Activated T-helper 2 cell treated with anti-CD3 and anti-CD28 coated beads, Interferon-gamma antibody, Interleukin-2, Interleukin-4, amounts not matched to agents 10 μg/mL and 5 μg/mL and 100 μg/mL, durations not matched to agents 14 hours and 24 hours and 36 hours (primary cell): ENCODE measurements around the gene RCBTB1. TPM values are rescaled to one million over a fixed set of nuclear protein-coding genes. Genes with fewer than 3 reads are reported as not detected.
A peak's percentile ranks its signal among the peaks of the same experiment; 100 is the strongest.
"Not testable (repeated sequence)": the region's sequence is repeated elsewhere in the genome, so short reads cannot be mapped to it uniquely, and the experiment has no call there.

Experiments
- DNase-seq: peaks from one replicate; pipeline ENCODE4 v3.0.0; 2021; ENCODE audit warnings: low spot score
- H3K27ac Mint-ChIP-seq: one replicate; pipeline ENCODE4 v1.8.0; 2021; ENCODE audit warnings: mixed read lengths
- H3K27me3 Mint-ChIP-seq: one replicate; pipeline ENCODE4 v1.8.0; 2021; ENCODE audit warnings: low read depth, mixed read lengths
- H3K36me3 Mint-ChIP-seq: one replicate; pipeline ENCODE4 v1.8.0; 2021; ENCODE audit warnings: low read depth, mixed read lengths
- H3K4me1 Mint-ChIP-seq: one replicate; pipeline ENCODE4 v1.8.0; 2021; ENCODE audit warnings: low read depth, mixed read lengths
- H3K4me3 Mint-ChIP-seq: one replicate; pipeline ENCODE4 v1.8.0; 2021; ENCODE audit warnings: low read depth, mild to moderate bottlenecking, moderate library complexity, mixed read lengths
- H3K9me3 Mint-ChIP-seq: one replicate; pipeline ENCODE4 v1.8.0; 2021; ENCODE audit warnings: mixed read lengths
- intact Hi-C: fragments of 100-400 bp; cut with micrococcal nuclease; formaldehyde crosslinking; loops from one replicate; pipeline ENCODE4 v1.15.1; 2023
- total RNA-seq: library from RNA; stranded (reverse); gene quantifications from 2 replicates; pipeline ENCODE4 v1.2.3, GENCODE V29; 2022

The RCBTB1 gene
- total RNA-seq, 1 donor from 2014 or later: 13.5 TPM

DNA sequence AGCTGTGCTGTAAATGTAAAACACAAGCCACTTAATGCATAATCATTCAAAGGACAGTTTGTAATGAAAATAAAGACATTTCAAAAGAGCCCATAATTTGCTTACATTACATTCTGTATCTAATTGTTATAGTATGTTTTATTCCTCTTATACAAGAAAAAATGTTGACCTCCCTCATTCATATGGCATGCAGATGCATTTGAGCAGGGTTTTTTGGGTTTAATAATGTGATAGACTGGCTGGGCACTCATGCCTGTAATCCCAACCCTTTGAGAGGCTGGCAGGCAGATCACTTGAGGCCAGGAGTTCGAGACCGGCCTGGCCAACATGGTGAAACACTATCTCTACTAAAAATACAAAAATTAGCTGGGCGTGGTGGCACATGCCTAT lies 31.3 kb upstream of the RCBTB1 start:
- Mint-ChIP-seq H3K27ac (no peak overlapping the region), H3K9me3 (no peaks in the 10 kb centered on the region), H3K4me1 (no peaks in the 10 kb centered on the region), H3K27me3 (peaks cover 2% of the 10 kb centered on the region), H3K4me3 (no peak overlapping the region), H3K36me3 (no peaks in the 10 kb centered on the region)
- DNase-seq: no peak
- intact Hi-C loops: no loop called here

DNA sequence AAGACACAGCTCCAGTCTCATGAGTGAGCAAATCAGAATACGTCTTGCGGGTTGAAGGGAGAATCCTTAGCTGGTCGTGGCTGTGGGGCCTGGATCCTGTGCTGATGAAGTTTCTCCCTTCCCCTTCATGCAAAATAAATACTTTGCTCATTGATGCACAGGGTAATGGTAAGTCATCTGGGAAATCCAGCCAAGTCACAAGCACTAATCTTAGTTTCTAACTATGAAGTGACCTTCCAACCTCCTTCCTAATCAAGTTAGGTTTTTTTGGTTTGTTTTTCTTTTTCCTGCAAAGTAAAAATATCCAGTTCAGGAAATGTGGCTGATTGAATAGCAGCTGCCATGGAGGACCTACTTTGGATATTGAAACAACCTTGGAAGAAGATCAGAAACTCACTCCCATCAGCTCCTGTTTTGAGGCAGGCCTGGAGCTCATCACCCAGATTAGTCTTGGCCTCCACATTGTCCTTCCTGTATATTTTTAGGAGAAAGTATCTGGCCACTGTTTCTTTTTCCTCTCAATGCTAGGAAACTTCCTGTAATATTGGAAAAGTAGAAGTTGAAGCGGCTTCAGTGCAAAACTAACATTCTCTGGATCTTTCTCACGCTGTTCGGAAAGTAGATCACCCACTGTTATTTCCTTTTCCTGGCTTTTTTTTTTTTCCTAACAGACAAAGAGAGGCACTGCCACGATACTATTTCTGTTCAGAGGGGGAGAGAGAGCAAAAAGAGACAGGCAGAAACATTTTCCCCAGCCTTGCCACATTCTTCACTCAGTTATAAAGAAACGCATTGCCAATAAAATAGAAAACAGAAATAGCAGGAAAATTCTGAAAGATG lies 30.7 kb upstream of the RCBTB1 start:
- H3K9me3 Mint-ChIP-seq: no peaks in the 10 kb centered on the region
- intact Hi-C loops: no loop called here
- H3K27me3 Mint-ChIP-seq: no peaks in the 10 kb centered on the region
- H3K36me3 Mint-ChIP-seq: no peaks in the 10 kb centered on the region
- no peak overlapping the region for H3K4me3 Mint-ChIP-seq
- DNase-seq: no peak
- no peaks in the 10 kb centered on the region for H3K4me1 Mint-ChIP-seq
- H3K27ac Mint-ChIP-seq: no peak overlapping the region

DNA sequence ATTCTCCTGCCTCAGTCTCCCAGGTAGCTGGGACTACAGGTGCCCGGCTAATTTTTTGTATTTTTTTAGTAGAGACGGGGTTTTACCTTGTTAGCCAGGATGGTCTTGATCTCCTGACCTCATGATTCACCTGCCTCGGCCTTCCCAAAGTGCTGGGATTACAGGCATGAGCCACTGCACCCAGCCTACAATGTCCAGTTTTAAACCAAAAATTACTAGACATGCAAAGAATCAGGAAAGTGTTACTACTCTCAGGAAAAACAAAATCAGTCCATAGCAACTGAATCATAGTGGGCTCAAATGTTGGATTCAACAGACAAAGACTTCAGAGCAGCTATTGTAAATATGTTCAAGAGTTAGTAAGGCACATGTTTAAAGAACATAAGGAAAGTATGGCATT lies 26.7 kb upstream of the RCBTB1 start:
- H3K36me3 Mint-ChIP-seq, DNase-seq, H3K4me3 Mint-ChIP-seq, H3K9me3 Mint-ChIP-seq, H3K4me1 Mint-ChIP-seq, H3K27me3 Mint-ChIP-seq, intact Hi-C loops, H3K27ac Mint-ChIP-seq: not testable (repeated sequence)

DNA sequence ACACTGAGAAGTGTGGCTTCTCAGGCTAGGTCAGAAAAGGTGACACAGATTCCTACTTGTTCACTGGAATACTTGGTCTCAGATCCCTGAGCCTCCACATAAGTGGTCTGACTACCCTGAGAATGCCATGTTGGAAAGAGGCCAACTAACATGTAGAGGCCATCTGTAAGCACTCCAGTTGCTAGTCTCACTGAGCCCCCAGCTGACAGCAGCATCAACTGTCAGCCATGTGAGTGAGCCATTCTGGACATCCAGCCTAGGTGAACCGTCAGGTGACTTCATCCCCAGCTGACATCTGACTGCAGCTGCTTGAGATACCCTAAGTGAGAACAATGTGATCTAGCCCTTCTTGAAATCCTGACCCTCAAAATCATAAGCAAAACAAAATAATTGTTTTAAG lies 24.8 kb upstream of the RCBTB1 start:
- no peaks in the 10 kb centered on the region for H3K9me3 Mint-ChIP-seq
- DNase-seq: no peak
- H3K4me3 Mint-ChIP-seq: no peak overlapping the region
- intact Hi-C loops: no loop called here
- H3K36me3 Mint-ChIP-seq: no peaks in the 10 kb centered on the region
- peaks cover 2% of the 10 kb centered on the region for H3K4me1 Mint-ChIP-seq
- H3K27me3 Mint-ChIP-seq: peaks cover 4% of the 10 kb centered on the region
- no peak overlapping the region for H3K27ac Mint-ChIP-seq

DNA sequence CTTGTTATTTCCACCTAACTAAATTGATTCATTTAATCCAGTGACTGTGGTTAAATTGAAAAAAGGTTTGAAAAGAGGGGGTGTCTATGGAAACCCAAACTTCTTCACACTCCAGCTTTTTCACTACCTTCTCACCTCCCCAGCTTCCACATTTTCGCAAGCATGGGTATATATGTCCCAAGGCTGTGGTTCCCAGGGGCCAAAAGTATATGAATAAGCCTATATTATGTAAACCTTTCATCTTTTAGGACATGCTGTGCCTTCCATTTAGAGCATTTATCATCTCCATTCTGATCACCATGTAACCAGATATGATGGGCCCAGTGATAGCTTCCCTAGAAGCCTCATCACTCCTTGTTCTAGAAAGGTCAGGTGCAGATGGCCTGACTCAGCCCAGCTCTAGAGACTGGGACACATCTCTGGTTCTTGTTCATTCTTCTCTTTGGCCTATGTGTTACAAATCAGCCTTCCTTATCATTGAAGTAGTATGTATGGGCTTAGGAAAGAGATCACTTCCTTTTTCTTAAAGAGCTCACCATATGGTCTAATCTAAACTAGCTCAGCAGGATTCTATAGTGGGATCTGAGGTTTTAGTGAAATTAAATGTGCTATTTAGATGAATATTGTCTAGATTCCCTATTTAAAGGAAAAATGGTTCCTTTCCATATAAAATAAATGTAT lies 23.4 kb upstream of the RCBTB1 start:
- Mint-ChIP-seq H3K9me3 (no peaks in the 10 kb centered on the region), H3K27ac (no peak overlapping the region), H3K36me3 (no peaks in the 10 kb centered on the region), H3K4me3 (no peak overlapping the region), H3K4me1 (peaks cover 4% of the 10 kb centered on the region), H3K27me3 (peaks cover 4% of the 10 kb centered on the region)
- intact Hi-C loops: loop anchor here (5.0 kb wide), 1 partner anchor 166 kb away; the partner anchor contains the start of genes CAB39L and SETDB2
- no peak for DNase-seq

DNA sequence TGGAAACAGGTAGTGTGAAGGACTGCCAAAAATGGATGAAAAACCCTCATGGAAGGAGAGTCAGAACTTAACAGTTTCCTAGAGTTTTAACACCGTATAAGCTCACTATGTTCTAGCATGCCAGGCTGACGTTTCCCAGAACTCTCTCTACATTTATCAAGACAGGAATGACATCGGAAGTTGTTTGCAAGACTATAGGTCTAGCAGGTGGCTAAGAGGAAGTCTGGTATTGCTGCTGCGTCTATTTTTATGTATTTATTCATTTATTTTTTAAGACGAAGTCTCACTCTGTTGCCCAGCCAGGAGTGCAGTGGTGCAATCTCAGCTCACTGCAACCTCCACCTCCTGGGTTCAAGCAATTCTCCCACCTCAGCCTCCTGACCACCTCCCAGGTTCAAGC lies 22.4 kb upstream of the RCBTB1 start:
- DNase-seq: no peak
- Mint-ChIP-seq H3K27me3 (peaks cover 4% of the 10 kb centered on the region), H3K9me3 (no peaks in the 10 kb centered on the region), H3K4me1 (peaks cover 4% of the 10 kb centered on the region), H3K36me3 (no peaks in the 10 kb centered on the region), H3K4me3 (no peak overlapping the region), H3K27ac (no peak overlapping the region)
- intact Hi-C loops: loop anchor here (1.0 to 5.0 kb wide), 3 partner anchors 165 to 306 kb away; partner anchors contain the start of genes CAB39L and SETDB2

DNA sequence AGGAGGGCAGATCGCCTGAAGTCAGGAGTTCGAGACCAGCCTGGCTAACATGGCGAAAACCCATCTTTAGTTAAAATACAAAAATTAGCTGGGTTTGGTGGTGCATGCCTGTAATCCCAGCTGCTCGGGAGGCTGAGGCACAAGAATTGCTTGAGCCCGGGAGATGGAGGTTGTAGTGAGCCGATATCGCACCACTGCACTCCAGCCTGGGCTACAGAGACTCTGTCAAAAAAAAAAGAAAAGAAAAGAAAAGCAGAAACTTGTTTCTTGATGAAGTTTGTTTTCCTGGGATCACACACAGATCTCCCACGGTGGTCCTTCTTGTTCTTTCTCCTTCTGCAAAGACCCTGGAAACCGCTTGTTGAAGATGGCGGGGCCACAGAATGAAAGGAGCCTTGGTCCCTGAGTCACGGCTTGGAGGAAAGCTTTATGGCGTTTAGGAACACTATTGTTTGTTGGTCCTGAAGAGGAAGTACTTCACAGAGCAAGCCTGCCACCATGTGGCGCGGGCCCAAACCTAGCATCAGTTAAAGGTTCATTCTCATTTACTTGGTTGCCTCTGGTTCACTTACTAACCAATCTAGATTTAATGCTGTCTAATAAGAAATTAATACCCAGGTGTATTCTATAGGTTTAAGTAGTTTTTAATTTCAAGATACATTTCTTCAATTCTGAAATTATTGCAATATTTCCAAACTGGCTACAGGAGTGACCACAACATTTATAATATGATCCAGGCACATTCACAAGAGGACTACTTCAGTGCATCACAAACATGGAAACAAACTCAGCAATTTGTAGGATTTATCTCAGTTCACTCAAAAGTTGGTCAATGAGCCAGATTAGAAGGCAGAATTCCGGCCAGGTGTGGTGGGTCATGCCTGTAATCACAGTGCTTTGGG lies 21.6 kb upstream of the RCBTB1 start:
- H3K9me3 Mint-ChIP-seq: no peaks in the 10 kb centered on the region
- H3K4me3 Mint-ChIP-seq: peak overlapping the region; percentile 73
- H3K27me3 Mint-ChIP-seq: peaks cover 4% of the 10 kb centered on the region
- H3K27ac Mint-ChIP-seq: peak overlapping the region; percentile 72
- DNase-seq: peak; percentile 66
- H3K4me1 Mint-ChIP-seq: peaks cover 5% of the 10 kb centered on the region
- intact Hi-C loops: loop anchor here (1.0 to 5.0 kb wide), 3 partner anchors 165 to 306 kb away; partner anchors contain the start of genes CAB39L and SETDB2
- H3K36me3 Mint-ChIP-seq: no peaks in the 10 kb centered on the region

DNA sequence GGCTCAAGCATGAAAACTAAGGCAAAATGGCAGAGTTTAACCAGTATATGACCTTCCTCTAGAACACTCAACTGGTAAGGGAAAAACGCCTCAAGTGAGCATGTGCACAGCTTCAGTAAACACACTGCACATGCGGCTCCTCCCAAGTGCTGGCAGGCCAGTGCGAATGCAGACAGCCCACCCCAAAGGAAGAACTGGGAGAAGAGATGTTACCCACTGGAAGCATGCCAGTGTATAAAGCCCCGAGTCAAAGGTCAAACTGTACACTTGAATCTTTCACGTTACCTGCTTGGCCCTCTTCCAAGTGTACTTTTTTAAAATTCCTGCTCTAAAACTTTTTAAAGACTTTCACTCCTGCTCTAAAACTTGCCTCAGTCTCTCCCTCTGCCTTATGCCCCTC lies 19.2 kb upstream of the RCBTB1 start:
- DNase-seq: no peak
- Mint-ChIP-seq H3K36me3 (no peaks in the 10 kb centered on the region), H3K9me3 (no peaks in the 10 kb centered on the region), H3K4me3 (no peak overlapping the region), H3K27ac (no peak overlapping the region), H3K27me3 (no peaks in the 10 kb centered on the region), H3K4me1 (peaks cover 5% of the 10 kb centered on the region)
- intact Hi-C loops: no loop called here

DNA sequence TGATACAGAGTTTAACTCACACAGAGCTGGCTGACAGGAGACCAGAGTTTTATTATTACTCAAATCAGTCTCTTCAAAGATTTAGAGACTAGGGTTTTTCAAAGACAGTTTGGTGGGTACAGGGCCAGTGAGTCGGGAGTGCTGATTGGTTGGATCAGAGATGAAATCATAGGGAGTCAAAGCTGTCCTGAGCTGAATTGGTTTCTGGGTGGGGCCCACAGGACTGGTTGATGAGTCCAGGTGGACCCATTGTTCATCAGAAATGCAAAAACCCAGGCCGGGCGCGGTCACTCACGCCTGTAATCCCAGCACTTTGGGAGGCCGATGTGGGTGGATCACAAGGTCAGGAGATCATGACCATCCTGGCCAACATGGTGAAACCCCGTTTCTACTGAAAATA lies 17.3 kb upstream of the RCBTB1 start:
- H3K36me3 Mint-ChIP-seq, H3K9me3 Mint-ChIP-seq, H3K27ac Mint-ChIP-seq, DNase-seq, H3K4me3 Mint-ChIP-seq, intact Hi-C loops, H3K4me1 Mint-ChIP-seq, H3K27me3 Mint-ChIP-seq: not testable (repeated sequence)

DNA sequence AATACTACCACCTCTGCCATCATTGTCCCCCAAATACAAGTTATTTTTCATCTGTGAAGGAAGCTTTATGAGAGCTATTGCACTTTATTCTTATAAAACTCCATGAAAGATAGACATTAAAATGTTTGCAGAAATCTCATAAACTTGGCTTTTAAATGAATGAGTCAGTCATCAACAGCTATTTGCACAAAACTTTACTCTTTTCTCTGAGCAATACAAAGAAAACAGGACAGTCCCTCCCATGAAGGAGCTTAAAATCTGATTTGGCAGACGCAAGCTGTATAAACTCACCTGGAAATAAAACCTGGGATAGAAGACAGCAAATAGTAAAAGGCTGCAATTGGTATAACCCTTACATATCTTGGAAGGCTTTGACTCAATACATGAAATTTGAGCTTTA lies 16.6 kb upstream of the RCBTB1 start:
- no peak overlapping the region for H3K27ac Mint-ChIP-seq
- no peaks in the 10 kb centered on the region for H3K9me3 Mint-ChIP-seq
- no peak overlapping the region for H3K4me3 Mint-ChIP-seq
- peaks cover 5% of the 10 kb centered on the region for H3K4me1 Mint-ChIP-seq
- DNase-seq: no peak
- intact Hi-C loops: no loop called here
- no peaks in the 10 kb centered on the region for H3K36me3 Mint-ChIP-seq
- H3K27me3 Mint-ChIP-seq: no peaks in the 10 kb centered on the region

DNA sequence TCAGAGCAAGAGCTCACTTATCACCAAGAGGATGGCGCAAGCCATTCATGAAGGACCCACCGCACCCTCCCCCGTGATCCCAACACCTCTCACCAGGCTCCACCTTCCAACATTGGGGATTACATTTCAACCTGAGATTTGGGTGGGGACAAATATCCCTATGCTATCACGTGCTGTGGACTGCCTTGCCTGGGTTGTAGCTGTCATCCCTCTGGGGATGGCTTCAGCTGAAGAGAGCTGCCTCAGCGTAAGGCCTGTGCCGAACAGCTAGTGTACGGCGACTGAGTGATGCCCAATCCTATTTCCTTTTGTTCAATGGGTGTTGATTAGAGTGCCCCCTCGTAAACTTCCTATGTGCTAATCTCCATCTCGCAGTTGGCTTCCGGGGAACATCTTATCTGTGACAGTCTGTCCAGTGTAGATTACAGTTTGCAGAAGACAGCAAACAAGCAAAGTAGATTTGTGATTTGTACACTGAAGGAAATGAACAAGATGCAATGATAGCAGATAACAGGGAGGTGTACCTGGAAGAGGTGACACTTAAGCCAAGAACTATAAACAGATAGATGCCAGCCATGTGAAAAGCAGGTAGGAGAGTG lies 11.8 kb upstream of the RCBTB1 start:
- no peak overlapping the region for H3K27ac Mint-ChIP-seq
- no peaks in the 10 kb centered on the region for H3K4me1 Mint-ChIP-seq
- H3K36me3 Mint-ChIP-seq: no peaks in the 10 kb centered on the region
- no peak overlapping the region for H3K4me3 Mint-ChIP-seq
- no peak for DNase-seq
- intact Hi-C loops: no loop called here
- H3K9me3 Mint-ChIP-seq: no peaks in the 10 kb centered on the region
- H3K27me3 Mint-ChIP-seq: no peaks in the 10 kb centered on the region

DNA sequence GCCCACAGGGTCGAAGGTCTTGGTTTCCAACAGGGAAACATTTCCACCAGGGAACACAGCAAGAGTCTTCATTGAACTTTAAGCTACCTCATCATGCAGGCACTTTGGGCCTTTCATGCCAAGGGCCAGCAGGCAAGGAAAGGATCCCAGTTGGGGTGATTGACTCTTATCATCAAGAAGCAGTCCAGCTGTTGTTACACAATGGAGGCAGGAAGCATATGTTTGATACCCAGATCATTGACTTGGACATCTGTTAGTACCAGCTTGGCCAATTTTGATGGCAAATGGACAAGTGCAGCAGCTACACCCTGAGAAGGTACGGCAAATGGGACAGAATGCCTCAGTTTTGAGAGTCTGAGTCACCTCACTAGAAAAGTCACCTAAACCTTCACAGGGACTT lies 10.9 kb upstream of the RCBTB1 start:
- no peaks in the 10 kb centered on the region for H3K4me1 Mint-ChIP-seq
- H3K27ac Mint-ChIP-seq: no peak overlapping the region
- H3K9me3 Mint-ChIP-seq: no peaks in the 10 kb centered on the region
- no peaks in the 10 kb centered on the region for H3K36me3 Mint-ChIP-seq
- intact Hi-C loops: no loop called here
- H3K27me3 Mint-ChIP-seq: no peaks in the 10 kb centered on the region
- no peak for DNase-seq
- H3K4me3 Mint-ChIP-seq: no peak overlapping the region
